ENCODE results near the gene EPHA6.

- TF ChIP-seq CTCF (IDR thresholded peaks at IDR 0.05; ENCODE audit: borderline replicate concordance, extremely low read depth, low read length, poor library complexity, severe bottlenecking) = no peak
- TF ChIP-seq EZH2 (IDR thresholded peaks at IDR 0.05; ENCODE audit: borderline replicate concordance, low read depth, low read length, severe bottlenecking) = no peak
Measured at GRCh38 chr3:97510795-97511194, 696.4 kb downstream of the EPHA6 start.

Measured in DND-41 (cell line).